H9 (cell line): ENCODE data around the gene TGIF1. TPM values are rescaled to one million over a fixed set of nuclear protein-coding genes. Genes with fewer than 3 reads are reported as not detected.

Experiments used
- DNase-seq: peaks from one replicate; pipeline ENCODE4 v3.0.0-alpha.2; 2017
- H2AFZ ChIP-seq: one replicate; pipeline ENCODE4 v1.6.1; 2013; ENCODE audit warnings: mild to moderate bottlenecking, low read length, control low read depth, moderate library complexity
- H2AK5ac ChIP-seq: 2 replicates; pipeline ENCODE4 v1.6.1; 2013; ENCODE audit warnings: low read length, control low read depth, mixed read lengths; ENCODE audit not compliant: insufficient read length
- H2BK120ac ChIP-seq: one replicate; pipeline ENCODE4 v1.6.1; 2013; ENCODE audit warnings: low read depth, mild to moderate bottlenecking, low read length, control low read depth, inconsistent platforms; ENCODE audit not compliant: poor library complexity, severe bottlenecking
- H2BK12ac ChIP-seq: 2 replicates; pipeline ENCODE4 v1.6.1; 2013; ENCODE audit warnings: low read length, control low read depth, mixed read lengths, low read depth; ENCODE audit not compliant: insufficient read length
- H2BK15ac ChIP-seq: 2 replicates; pipeline ENCODE4 v1.6.1; 2013; ENCODE audit warnings: low read depth, low read length, control low read depth
- H2BK20ac ChIP-seq: one replicate; pipeline ENCODE4 v1.6.1; 2013; ENCODE audit warnings: low read depth, mild to moderate bottlenecking, low read length, control low read depth, inconsistent platforms; ENCODE audit not compliant: poor library complexity, severe bottlenecking
- H2BK5ac ChIP-seq: 2 replicates; pipeline ENCODE4 v1.6.1; 2013; ENCODE audit warnings: low read length, control low read depth, mixed read lengths; ENCODE audit not compliant: insufficient read length
- H3K14ac ChIP-seq: 2 replicates; pipeline ENCODE4 v1.6.1; 2013; ENCODE audit warnings: low read length, control low read depth; ENCODE audit not compliant: insufficient read depth
- H3K18ac ChIP-seq: 2 replicates; pipeline ENCODE4 v1.6.1; 2013; ENCODE audit warnings: low read depth, mild to moderate bottlenecking, mixed read lengths, low read length, control low read depth; ENCODE audit not compliant: insufficient read length
- H3K23ac ChIP-seq: 2 replicates; pipeline ENCODE4 v1.6.1; 2013; ENCODE audit warnings: low read length, control low read depth, mixed read lengths, low read depth; ENCODE audit not compliant: insufficient read length
- H3K23me2 ChIP-seq: 2 replicates; pipeline ENCODE4 v1.6.1; 2013; ENCODE audit warnings: low read depth, mild to moderate bottlenecking, mixed read lengths, low read length, control low read depth; ENCODE audit not compliant: insufficient read length, poor library complexity, severe bottlenecking
- H3K27ac ChIP-seq: 2 replicates; pipeline ENCODE4 v1.5.1; 2013; ENCODE audit warnings: low read length, control low read depth, mixed read lengths, low read depth; ENCODE audit not compliant: insufficient read length
- H3K27me3 ChIP-seq: 2 replicates; pipeline ENCODE4 v1.6.1; 2013; ENCODE audit warnings: low read length, control low read depth, inconsistent platforms; ENCODE audit not compliant: insufficient read depth
- H3K4ac ChIP-seq: 2 replicates; pipeline ENCODE4 v1.6.1; 2013; ENCODE audit warnings: low read depth, mild to moderate bottlenecking, control low read depth, inconsistent platforms, low read length, moderate library complexity
- H3K4me1 ChIP-seq: 2 replicates; pipeline ENCODE4 v1.6.1; 2013; ENCODE audit warnings: low read length, control low read depth, inconsistent platforms; ENCODE audit not compliant: insufficient read depth
- H3K4me2 ChIP-seq: 2 replicates; pipeline ENCODE4 v1.6.1; 2013; ENCODE audit warnings: low read length, control low read depth, mixed read lengths; ENCODE audit not compliant: insufficient read length, insufficient read depth
- H3K56ac ChIP-seq: 2 replicates; pipeline ENCODE4 v1.6.1; 2013; ENCODE audit warnings: low read depth, mild to moderate bottlenecking, mixed read lengths, low read length, control low read depth; ENCODE audit not compliant: insufficient read length
- H3K79me1 ChIP-seq: 2 replicates; pipeline ENCODE4 v1.6.1; 2013; ENCODE audit warnings: low read depth, mild to moderate bottlenecking, moderate library complexity, low read length, control low read depth, inconsistent platforms; ENCODE audit not compliant: insufficient read depth, poor library complexity, severe bottlenecking
- H3K79me2 ChIP-seq: 2 replicates; pipeline ENCODE4 v1.6.1; 2013; ENCODE audit warnings: low read length, control low read depth, inconsistent platforms; ENCODE audit not compliant: insufficient read depth
- H3K9ac ChIP-seq: 2 replicates; pipeline ENCODE4 v1.6.1; 2013; ENCODE audit warnings: low read length, control low read depth, mixed read lengths; ENCODE audit not compliant: insufficient read length; ENCODE audit errors: extremely low read depth
- H3K9me3 ChIP-seq: one replicate; pipeline ENCODE4 v1.6.1; 2013; ENCODE audit warnings: low read depth, low read length, inconsistent platforms; ENCODE audit not compliant: control insufficient read depth
- H3T11ph ChIP-seq: one replicate; pipeline ENCODE4 v1.6.1; 2013; ENCODE audit warnings: mild to moderate bottlenecking, low read length, control low read depth, inconsistent platforms
- H4K20me1 ChIP-seq: one replicate; pipeline ENCODE4 v1.6.1; 2013; ENCODE audit not compliant: control insufficient read depth, insufficient read length, insufficient read depth
- H4K5ac ChIP-seq: 2 replicates; pipeline ENCODE4 v1.6.1; 2013; ENCODE audit warnings: low read depth, mild to moderate bottlenecking, mixed read lengths, low read length, control low read depth; ENCODE audit not compliant: insufficient read length
- H4K8ac ChIP-seq: replicated peaks from 2 replicates; pipeline ENCODE4 v1.6.1; 2013; ENCODE audit warnings: low read length, control low read depth, mixed read lengths, low read depth; ENCODE audit not compliant: insufficient read length
- H4K91ac ChIP-seq: 2 replicates; pipeline ENCODE4 v1.6.1; 2013; ENCODE audit warnings: low read depth, mild to moderate bottlenecking, moderate library complexity, mixed read lengths, low read length, control low read depth; ENCODE audit not compliant: insufficient read length
- H3K27ac Mint-ChIP-seq, 3 experiments: 2 replicates in 2 of 3; 3 replicates in 1 of 3; pipeline ENCODE4 v1.8.0; 2020 to 2021; ENCODE audit warnings: mixed read lengths in 3 of 3, mild to moderate bottlenecking in 1 of 3, moderate library complexity in 1 of 3
- H3K27me3 Mint-ChIP-seq: 2 replicates; pipeline ENCODE4 v1.8.0; 2021; ENCODE audit warnings: low read depth, mild to moderate bottlenecking, moderate library complexity, mixed read lengths
- H3K36me3 Mint-ChIP-seq, 3 experiments: 2 replicates in 2 of 3; 3 replicates in 1 of 3; pipeline ENCODE4 v1.8.0; 2020 to 2021; ENCODE audit warnings: low read depth in 3 of 3, mixed read lengths in 3 of 3; ENCODE audit not compliant: insufficient read depth in 1 of 3
- H3K4me1 Mint-ChIP-seq, 2 experiments: 2 replicates each; pipeline ENCODE4 v1.8.0; 2020; ENCODE audit warnings: mixed read lengths in 2 of 2
- H3K4me3 Mint-ChIP-seq, 2 experiments: 2 replicates in 1 of 2; 3 replicates in 1 of 2; pipeline ENCODE4 v1.8.0; 2020 to 2021; ENCODE audit warnings: mild to moderate bottlenecking in 2 of 2, mixed read lengths in 2 of 2, moderate library complexity in 1 of 2
- H3K9me3 Mint-ChIP-seq, 2 experiments: 2 replicates in 1 of 2; 3 replicates in 1 of 2; pipeline ENCODE4 v1.8.0; 2020; ENCODE audit warnings: mild to moderate bottlenecking in 2 of 2, mixed read lengths in 2 of 2, moderate library complexity in 1 of 2
- CTCF ChIP-seq: fragments of 200-600 bp; sonication (generic); conservative IDR thresholded peaks from 3 replicates; pipeline ENCODE4 v1.8.0; 2021; ENCODE audit warnings: antibody characterized with exemption, mild to moderate bottlenecking
- WGBS: extraction: QIAGEN DNeasy Blood & Tissue Kit; methylation state at CpG from one replicate; pipeline ENCODE4 v1.1.7; 2013; ENCODE audit warnings: missing lambda C conversion rate, low lambda C conversion rate, mixed read lengths; ENCODE audit not compliant: insufficient read length; ENCODE audit errors: extremely low coverage; 5-methylcytosine and 5-hydroxymethylcytosine counted together
- total RNA-seq: library from RNA; stranded (reverse); gene quantifications from 2 replicates; pipeline ENCODE4 v1.2.1, GENCODE V29; 2021

The TGIF1 gene
- total RNA-seq, 1 experiment from 2014 or later: 261 TPM

- Histone ChIP-seq H3K23ac (no peak overlapping the region), H2BK15ac (no peak overlapping the region), H3K56ac (no peak overlapping the region), H3K23me2 (no peaks in the 10 kb centered on the region), H3K4ac (no peak overlapping the region), H2BK5ac (no peak overlapping the region), H2BK20ac (no peak overlapping the region), H3K27me3 (no peaks in the 10 kb centered on the region), H3K79me1 (no peaks in the 10 kb centered on the region), H3K9ac (no peak overlapping the region), H3K79me2 (no peaks in the 10 kb centered on the region), H3K4me1 (peaks cover 6% of the 10 kb centered on the region; the same call in 1 of the 2 replicates), H3T11ph (no peak overlapping the region), H4K8ac (no peak overlapping the region), H4K20me1 (no peaks in the 10 kb centered on the region), H3K27ac (no peak overlapping the region), H3K18ac (no peak overlapping the region), H2BK12ac (no peak overlapping the region), H2AK5ac (no peak overlapping the region), H3K4me2 (no peak overlapping the region), H3K9me3 (no peaks in the 10 kb centered on the region), H4K5ac (no peak overlapping the region), H3K14ac (no peak overlapping the region), H4K91ac (no peak overlapping the region), H2AFZ (no peak overlapping the region), H2BK120ac (no peak overlapping the region)
- Mint-ChIP-seq H3K36me3 (no peaks in the 10 kb centered on the region), H3K27me3 (peaks cover 2% of the 10 kb centered on the region), H3K4me3 (no peak overlapping the region), H3K4me1 (peaks cover 24 to 33% of the 10 kb centered on the region in 2 experiments), H3K27ac (no peak overlapping the region), H3K9me3 (no peaks in the 10 kb centered on the region)
- no peak for DNase-seq
- no CpG with 5 or more reads among the region's 2 CpGs for WGBS
- no peak for TF ChIP-seq CTCF
Measured at GRCh38 chr18:3492721-3493120, 42.7 kb downstream of the TGIF1 start.
